ENCODE data around the gene TRIM71. TPM values are rescaled to one million over a fixed set of nuclear protein-coding genes. Genes with fewer than 3 reads are reported as not detected.
"Not testable (repeated sequence)": the region's sequence is repeated elsewhere in the genome, so short reads cannot be mapped to it uniquely, and the experiment has no call there.

TRIM71 gene
- polyA plus RNA-seq, 6 donors from 2014 or later, result not detected

DNA sequence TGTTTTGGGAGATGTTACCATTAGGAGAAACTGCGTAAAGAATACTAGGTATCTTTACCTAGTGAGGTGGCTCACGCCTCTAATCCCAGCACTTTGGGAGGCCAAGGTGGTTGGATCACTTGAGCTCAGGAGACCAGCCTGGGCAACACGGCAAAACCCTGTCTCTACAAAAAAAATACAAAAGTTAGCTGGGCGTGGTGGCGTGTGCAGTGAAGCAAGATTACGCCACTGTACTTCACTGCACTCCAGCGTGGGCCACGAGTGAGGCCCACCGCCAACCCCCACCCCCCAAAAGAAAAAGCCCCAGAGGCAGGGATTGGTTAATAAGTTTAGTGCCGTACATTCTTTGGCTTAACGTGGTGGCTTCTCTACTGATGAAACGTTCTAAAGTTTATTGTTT lies 23.5 kb downstream of the TRIM71 start:
- DNase-seq (no peak), ATAC-seq (ENCODE audit: low read depth in 2 of 2) (no peak)
- Mint-ChIP-seq H3K4me1 (peaks cover 7 to 12% (median 8%) of the 10 kb centered on the region in 3 donors), H3K9me3 (no peaks in the 10 kb centered on the region), H3K27ac (no peak overlapping the region), H3K36me3 (no peaks in the 10 kb centered on the region), H3K27me3 (peaks cover 0 to 7% (median 0%) of the 10 kb centered on the region in 3 donors), H3K4me3 (no peak overlapping the region)

DNA sequence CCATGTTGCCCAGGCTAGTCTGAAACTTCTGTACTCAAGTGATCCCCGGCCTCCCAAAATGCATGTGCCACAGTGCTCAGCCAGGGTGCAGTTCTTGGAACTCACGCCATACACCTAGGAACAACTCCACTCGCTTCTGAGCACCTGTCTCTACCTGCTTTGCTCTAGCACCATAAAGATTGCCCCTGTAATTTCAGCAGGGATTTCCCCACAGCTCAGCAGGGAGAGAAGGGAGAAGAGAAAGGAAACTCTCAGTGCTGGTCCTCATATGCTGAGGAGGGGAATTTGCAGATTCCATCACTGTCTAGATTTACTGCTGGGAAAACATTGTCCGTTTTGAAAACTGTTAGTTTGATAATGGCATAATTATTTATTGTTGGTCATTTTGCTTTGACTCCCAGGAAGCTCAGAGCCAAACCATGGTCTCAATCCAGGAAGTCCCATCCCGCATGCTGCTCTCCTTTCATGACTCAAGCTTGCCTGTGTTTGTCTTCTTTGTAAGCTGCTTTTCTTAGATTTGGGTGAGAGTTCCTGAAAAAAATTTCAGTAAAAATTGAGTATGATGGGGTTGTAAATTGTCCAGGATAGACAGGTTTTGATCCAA lies 24.2 kb downstream of the TRIM71 start:
- Mint-ChIP-seq H3K36me3 (no peaks in the 10 kb centered on the region), H3K27me3 (peaks cover 0 to 7% (median 0%) of the 10 kb centered on the region in 3 donors), H3K9me3 (no peaks in the 10 kb centered on the region), H3K4me3 (no peak overlapping the region), H3K4me1 (peaks cover 7 to 12% (median 8%) of the 10 kb centered on the region in 3 donors), H3K27ac (peak overlapping the region in 2 of 6 donors; percentile 21 to 63)
- ATAC-seq (ENCODE audit: low read depth in 2 of 2) (no peak), DNase-seq (no peak)

DNA sequence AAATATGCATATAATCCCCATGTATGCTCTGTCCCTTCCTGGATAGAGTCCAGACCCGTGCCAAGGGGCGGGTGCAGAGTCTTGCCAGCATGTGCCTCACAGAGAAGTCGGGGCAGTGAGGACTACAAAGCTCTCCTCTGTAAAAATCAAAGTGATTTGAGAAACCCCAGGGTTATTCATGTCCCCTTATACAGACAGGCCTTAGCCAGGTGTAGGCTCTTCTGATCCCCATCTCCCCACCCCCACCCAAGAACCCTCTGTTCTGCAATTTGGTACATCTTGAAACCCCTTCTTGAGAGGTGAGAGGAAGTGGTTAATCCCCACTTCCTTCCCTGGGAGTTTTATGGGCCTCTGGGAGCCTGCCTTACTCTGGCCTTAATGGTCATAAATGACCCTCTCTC lies 24.7 kb downstream of the TRIM71 start:
- DNase-seq (no peak), ATAC-seq (ENCODE audit: low read depth in 2 of 2) (no peak)
- H3K4me3 Mint-ChIP-seq, result no peak overlapping the region
- no peaks in the 10 kb centered on the region for H3K36me3 Mint-ChIP-seq
- no peaks in the 10 kb centered on the region for H3K9me3 Mint-ChIP-seq
- peaks cover 7 to 12% (median 8%) of the 10 kb centered on the region in 3 donors for H3K4me1 Mint-ChIP-seq
- peaks cover 0 to 7% (median 0%) of the 10 kb centered on the region in 3 donors for H3K27me3 Mint-ChIP-seq
- no peak overlapping the region for H3K27ac Mint-ChIP-seq

DNA sequence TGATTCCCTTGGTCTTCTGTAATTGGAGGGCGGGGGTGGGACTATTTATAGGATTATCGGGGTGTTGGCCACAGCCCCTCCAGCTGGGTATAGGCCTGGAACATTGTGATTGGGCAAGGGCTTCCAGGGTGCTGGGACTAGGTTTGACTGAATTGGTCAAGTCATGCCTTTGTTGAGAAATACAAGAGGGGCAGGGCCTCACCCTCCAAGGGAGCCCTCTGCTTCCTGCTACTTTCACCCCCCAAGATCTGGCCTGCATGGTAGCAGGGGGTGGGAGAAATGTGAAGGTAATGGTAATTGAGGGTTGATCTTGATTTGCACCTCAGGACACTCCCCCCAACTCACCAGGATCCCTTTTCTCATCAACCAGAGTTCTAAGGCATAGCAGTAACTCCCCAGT lies 25.2 kb downstream of the TRIM71 start:
- Mint-ChIP-seq H3K4me1 (peaks cover 7 to 12% (median 8%) of the 10 kb centered on the region in 3 donors), H3K27me3 (peaks cover 0 to 7% (median 0%) of the 10 kb centered on the region in 3 donors), H3K4me3 (no peak overlapping the region), H3K9me3 (no peaks in the 10 kb centered on the region), H3K36me3 (no peaks in the 10 kb centered on the region), H3K27ac (no peak overlapping the region)
- ATAC-seq (ENCODE audit: low read depth in 2 of 2) (no peak), DNase-seq (no peak)

DNA sequence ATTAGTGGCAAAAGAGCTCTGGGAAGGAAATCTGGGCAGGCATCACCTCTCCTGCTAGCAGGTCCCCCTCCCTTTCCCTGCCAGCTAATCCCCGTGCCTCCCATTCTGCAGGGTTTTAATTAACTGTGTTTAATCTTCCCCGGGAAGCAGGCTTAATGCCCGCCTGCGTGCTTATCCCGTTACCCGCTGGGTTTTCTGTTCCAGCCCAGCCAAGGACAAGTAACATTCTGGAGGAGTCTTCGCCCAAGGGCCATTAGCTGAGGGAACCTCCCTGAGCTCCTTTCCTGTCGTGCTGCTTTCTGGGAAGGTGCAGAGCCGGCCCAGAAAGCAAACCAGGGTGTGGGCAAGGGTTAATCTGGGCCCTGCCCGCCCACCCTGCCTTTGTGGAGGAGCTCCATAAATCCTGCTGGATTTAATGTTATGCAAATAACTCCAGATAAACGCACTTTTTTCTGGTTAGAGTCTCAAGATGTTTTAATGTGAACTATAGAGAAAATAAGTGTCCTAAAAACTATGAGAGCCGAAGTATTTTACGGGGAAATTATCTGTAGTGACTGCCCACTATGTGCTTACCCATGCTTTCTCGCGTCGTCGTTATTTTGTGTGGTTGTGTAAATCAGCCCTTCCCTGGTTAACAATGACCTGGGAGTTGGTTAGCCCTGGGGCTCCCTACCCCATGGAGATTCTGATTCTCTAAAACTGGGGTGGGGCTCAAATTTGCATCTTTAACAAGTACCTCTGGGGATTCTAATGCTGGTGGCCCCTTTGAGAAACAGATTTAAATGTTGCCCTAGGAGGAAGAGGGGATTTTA lies 25.9 kb downstream of the TRIM71 start:
- Mint-ChIP-seq H3K27ac (no peak overlapping the region), H3K36me3 (no peaks in the 10 kb centered on the region), H3K4me1 (peaks cover 7 to 12% (median 8%) of the 10 kb centered on the region in 3 donors), H3K27me3 (peaks cover 0 to 7% (median 0%) of the 10 kb centered on the region in 3 donors), H3K9me3 (no peaks in the 10 kb centered on the region), H3K4me3 (peak overlapping the region in 1 of 8 donors; percentile 40)
- ATAC-seq (ENCODE audit: low read depth in 2 of 2) (no peak), DNase-seq (no peak)

DNA sequence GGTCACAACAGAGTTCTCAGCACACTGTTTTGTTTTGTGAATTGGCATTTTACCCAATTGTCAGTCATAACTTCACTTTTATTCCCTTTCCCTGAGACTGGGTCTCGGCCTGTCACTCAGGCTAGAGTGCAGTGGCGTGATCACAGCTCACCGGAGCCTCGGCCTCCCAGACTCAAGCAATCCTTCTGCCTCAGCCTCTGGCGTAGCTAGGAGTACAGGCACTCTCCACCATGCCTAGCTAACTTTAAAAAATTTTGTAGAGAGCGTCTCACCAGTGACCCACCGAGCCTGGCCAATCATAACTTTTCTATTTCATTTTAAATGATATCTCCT lies 26.5 kb downstream of the TRIM71 start:
- H3K27me3 Mint-ChIP-seq, result peaks cover 0 to 5% (median 0%) of the 10 kb centered on the region in 3 donors
- ATAC-seq (ENCODE audit: low read depth in 2 of 2) (no peak), DNase-seq (no peak)
- peaks cover 7 to 12% (median 8%) of the 10 kb centered on the region in 3 donors for H3K4me1 Mint-ChIP-seq
- H3K36me3 Mint-ChIP-seq, result no peaks in the 10 kb centered on the region
- H3K4me3 Mint-ChIP-seq, result no peak overlapping the region
- peak overlapping the region in 1 of 6 donors; percentile 22 for H3K27ac Mint-ChIP-seq
- H3K9me3 Mint-ChIP-seq, result no peaks in the 10 kb centered on the region

DNA sequence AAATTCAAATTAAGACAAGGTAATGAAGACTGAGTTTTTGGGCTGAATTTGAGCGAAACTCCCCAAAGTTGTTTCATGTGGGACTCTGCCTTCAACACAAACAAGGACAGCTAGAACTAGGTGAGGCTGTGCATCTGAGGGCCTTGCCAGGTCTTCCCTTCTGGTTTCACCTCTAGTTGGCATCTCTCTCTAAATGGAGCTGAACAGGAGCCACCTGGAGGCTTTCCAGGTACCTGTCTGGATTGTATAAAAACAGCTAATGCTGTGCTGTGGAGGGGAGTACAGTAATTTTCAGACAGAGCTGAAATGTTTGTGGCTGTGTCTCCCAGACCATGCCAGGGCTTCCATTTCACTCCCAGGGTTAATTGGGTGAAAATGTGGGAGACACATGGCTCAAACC lies 27.1 kb downstream of the TRIM71 start:
- no peak for ATAC-seq (ENCODE audit: low read depth in 2 of 2)
- no peaks in the 10 kb centered on the region for H3K36me3 Mint-ChIP-seq
- peaks cover 7 to 12% (median 8%) of the 10 kb centered on the region in 3 donors for H3K4me1 Mint-ChIP-seq
- no peaks in the 10 kb centered on the region for H3K27me3 Mint-ChIP-seq
- H3K4me3 Mint-ChIP-seq, result no peak overlapping the region
- no peak overlapping the region for H3K27ac Mint-ChIP-seq
- no peaks in the 10 kb centered on the region for H3K9me3 Mint-ChIP-seq
- no peak for DNase-seq

DNA sequence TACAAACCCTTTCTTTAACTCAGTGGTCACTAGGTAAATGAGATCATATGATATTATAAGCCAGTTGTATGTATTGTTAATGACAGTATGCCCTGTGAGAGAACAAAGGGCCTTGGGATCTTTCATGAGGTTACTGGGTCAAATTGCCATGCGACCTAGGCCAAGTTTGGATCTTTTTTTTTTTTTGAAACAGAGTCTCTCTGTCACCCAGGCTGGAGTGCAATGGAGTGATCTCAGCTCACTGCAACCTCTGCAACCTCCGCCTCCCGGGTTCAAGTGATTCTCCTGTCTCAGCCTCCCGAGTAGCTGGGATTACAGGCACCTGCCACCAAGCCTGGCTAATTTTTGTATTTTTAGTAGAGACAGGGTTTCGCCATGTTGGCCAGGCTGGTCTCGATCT lies 27.7 kb downstream of the TRIM71 start:
- H3K4me1 Mint-ChIP-seq, result peaks cover 7 to 12% (median 8%) of the 10 kb centered on the region in 3 donors
- not testable (repeated sequence) for ATAC-seq (ENCODE audit: low read depth in 2 of 2); H3K36me3 Mint-ChIP-seq; H3K27ac Mint-ChIP-seq; H3K27me3 Mint-ChIP-seq; H3K4me3 Mint-ChIP-seq; H3K9me3 Mint-ChIP-seq; DNase-seq

DNA sequence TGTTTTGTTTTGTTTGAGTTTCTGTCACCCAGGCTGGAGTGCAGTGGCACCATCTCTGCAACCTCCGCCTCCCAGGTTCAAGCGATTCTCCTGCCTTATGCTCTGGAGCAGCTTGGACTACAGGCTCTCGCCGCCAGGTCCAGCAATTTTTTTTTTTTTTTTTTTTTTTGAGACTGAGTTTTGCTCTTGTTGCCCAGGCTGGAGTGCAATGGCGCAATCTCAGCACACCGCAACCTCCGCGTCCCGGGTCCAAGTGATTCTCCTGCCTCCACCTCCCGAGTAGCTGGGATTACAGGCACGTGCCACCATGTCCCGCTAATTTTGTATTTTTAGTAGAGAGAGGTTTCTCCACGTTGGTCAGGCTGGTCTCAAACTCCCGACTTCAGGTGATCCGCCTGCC lies 29.2 kb downstream of the TRIM71 start:
- peaks cover 7 to 11% (median 8%) of the 10 kb centered on the region in 3 donors for H3K4me1 Mint-ChIP-seq
- ATAC-seq (ENCODE audit: low read depth in 2 of 2); H3K36me3 Mint-ChIP-seq; H3K27me3 Mint-ChIP-seq; H3K27ac Mint-ChIP-seq; H3K4me3 Mint-ChIP-seq; H3K9me3 Mint-ChIP-seq; DNase-seq: not testable (repeated sequence)

DNA sequence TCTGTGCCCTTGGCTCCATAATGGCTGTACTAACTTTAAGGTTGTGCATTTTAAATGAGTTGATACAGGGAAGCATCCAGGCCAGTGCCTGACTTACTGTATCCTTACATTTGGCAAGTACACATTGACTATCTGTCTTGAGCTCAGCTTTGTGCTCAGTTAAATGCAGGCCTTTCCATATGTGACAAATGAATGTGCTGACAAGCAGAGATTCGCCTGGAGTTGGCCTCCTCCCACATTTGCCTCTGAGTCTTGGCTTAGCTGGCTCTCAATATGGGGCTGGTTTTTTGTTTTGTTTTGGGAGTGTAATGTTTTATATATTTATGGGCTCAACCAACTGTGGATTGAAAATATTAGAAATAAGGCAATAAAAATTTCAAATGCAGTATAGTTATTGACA lies 29.7 kb downstream of the TRIM71 start:
- H3K4me1 Mint-ChIP-seq, result peaks cover 3 to 6% (median 6%) of the 10 kb centered on the region in 3 donors
- DNase-seq (no peak), ATAC-seq (ENCODE audit: low read depth in 2 of 2) (no peak)
- H3K9me3 Mint-ChIP-seq, result no peaks in the 10 kb centered on the region
- no peak overlapping the region for H3K27ac Mint-ChIP-seq
- no peak overlapping the region for H3K4me3 Mint-ChIP-seq
- no peaks in the 10 kb centered on the region for H3K36me3 Mint-ChIP-seq
- peaks cover 0 to 10% (median 0%) of the 10 kb centered on the region in 3 donors for H3K27me3 Mint-ChIP-seq

DNA sequence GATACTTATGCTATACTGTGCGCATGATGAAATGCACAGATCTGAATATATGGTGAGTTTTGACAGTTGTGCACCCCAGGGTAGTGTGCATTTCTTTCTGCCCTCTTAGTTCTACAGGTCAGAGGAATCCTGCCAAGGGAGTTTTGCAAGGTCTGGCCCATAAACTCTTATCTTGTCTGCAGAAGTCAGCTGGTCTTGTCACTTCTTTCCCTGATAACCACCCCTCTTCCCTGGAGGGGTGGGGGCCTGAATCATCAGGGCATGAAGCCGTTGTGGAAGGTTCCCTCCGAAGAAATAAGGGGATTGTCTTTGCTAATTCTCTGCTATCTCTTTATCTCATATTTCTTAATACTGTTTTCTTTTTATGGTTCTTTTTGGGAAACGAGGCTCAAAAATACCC lies 30.4 kb downstream of the TRIM71 start:
- no peak overlapping the region for H3K27ac Mint-ChIP-seq
- peaks cover 0 to 10% (median 0%) of the 10 kb centered on the region in 3 donors for H3K27me3 Mint-ChIP-seq
- H3K4me1 Mint-ChIP-seq, result no peaks in the 10 kb centered on the region
- H3K36me3 Mint-ChIP-seq, result no peaks in the 10 kb centered on the region
- H3K9me3 Mint-ChIP-seq, result no peaks in the 10 kb centered on the region
- no peak overlapping the region for H3K4me3 Mint-ChIP-seq
- DNase-seq (no peak), ATAC-seq (ENCODE audit: low read depth in 2 of 2) (no peak)

DNA sequence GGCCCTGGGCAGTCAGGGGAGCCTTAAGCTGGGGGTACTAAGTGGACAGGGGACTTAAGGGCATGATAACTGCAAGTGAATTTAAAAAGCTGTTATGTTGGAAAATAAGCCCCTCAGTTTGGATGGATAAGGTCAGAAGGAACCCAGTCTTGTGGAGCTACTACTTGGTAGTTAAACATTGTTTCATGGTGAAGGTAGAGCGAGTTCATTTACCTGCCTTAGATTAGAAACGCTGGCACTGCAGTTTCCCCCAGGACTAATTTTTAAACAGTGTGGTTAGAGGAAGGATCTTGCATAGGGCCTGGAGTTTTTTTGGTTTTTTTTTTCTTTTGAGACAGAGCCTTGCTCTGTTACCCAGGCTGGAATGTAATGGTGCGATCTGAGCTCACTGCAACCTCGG lies 31.2 kb downstream of the TRIM71 start:
- no peaks in the 10 kb centered on the region for H3K36me3 Mint-ChIP-seq
- no peak overlapping the region for H3K4me3 Mint-ChIP-seq
- H3K27ac Mint-ChIP-seq, result no peak overlapping the region
- no peaks in the 10 kb centered on the region for H3K9me3 Mint-ChIP-seq
- H3K4me1 Mint-ChIP-seq, result no peaks in the 10 kb centered on the region
- ATAC-seq (ENCODE audit: low read depth in 2 of 2) (no peak), DNase-seq (no peak)
- H3K27me3 Mint-ChIP-seq, result peaks cover 0 to 10% (median 0%) of the 10 kb centered on the region in 3 donors

DNA sequence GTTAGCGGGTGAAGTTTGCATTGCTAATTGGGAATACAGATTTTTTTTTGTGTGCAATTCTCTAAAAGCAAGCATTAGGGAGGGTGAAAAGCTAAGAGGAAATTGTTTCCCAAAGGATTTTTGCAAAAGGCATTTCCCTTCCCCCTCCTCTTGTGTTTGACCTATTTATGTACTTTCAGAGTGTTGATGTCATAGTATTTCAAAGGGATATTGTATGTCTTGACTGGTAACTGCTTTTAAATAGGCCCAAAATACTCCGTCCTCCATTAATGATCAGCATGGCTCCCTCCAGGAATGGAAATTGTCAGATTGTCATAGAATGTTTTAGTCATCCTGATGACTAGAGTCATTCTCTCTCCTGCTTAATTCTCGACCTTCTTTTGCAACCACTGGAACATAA lies 32.4 kb downstream of the TRIM71 start:
- H3K9me3 Mint-ChIP-seq, result no peaks in the 10 kb centered on the region
- no peak for ATAC-seq (ENCODE audit: low read depth in 2 of 2)
- H3K27me3 Mint-ChIP-seq, result peaks cover 0 to 10% (median 0%) of the 10 kb centered on the region in 3 donors
- no peak overlapping the region for H3K4me3 Mint-ChIP-seq
- no peak overlapping the region for H3K27ac Mint-ChIP-seq
- DNase-seq, result no peak
- no peaks in the 10 kb centered on the region for H3K36me3 Mint-ChIP-seq
- no peaks in the 10 kb centered on the region for H3K4me1 Mint-ChIP-seq

DNA sequence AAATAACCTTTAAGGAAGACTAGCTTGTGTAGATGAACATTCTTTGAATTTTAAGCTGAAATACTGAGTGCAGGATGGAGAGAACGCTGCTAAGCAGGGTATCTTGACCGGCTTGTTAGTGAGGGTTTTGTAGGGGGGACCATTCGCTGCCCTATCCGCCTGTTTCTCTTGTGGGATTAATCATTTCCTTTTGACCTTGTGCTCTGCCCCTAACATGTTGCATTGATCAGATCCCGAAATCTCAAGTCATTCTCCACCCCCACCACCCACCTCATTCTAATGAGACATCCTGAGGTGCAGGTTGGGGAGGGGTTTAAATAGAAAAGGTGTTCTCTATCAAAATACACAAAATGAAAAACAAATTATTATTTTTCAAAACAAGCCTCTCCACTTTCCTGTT lies 32.8 kb downstream of the TRIM71 start:
- ATAC-seq (ENCODE audit: low read depth in 2 of 2), result no peak
- H3K4me1 Mint-ChIP-seq, result no peaks in the 10 kb centered on the region
- H3K27me3 Mint-ChIP-seq, result peaks cover 0 to 10% (median 0%) of the 10 kb centered on the region in 3 donors
- no peak overlapping the region for H3K27ac Mint-ChIP-seq
- no peaks in the 10 kb centered on the region for H3K9me3 Mint-ChIP-seq
- H3K36me3 Mint-ChIP-seq, result no peaks in the 10 kb centered on the region
- no peak for DNase-seq
- no peak overlapping the region for H3K4me3 Mint-ChIP-seq
